ENCODE data around the gene THSD4.
"Not testable (repeated sequence)": the region's sequence is repeated elsewhere in the genome, so short reads cannot be mapped to it uniquely, and the experiment has no call there.

Gene THSD4

GRCh38 chr15:71153823-71154524 lies 38.7 kb downstream of the THSD4 start:
- DNase-seq: no peak

- DNase-seq: no peak
Measured at GRCh38 chr15:71154607-71155200, 39.4 kb downstream of the THSD4 start.

- DNase-seq: no peak
Measured at GRCh38 chr15:71155534-71155933, 40.3 kb downstream of the THSD4 start.

GRCh38 chr15:71160976-71161375 lies 45.7 kb downstream of the THSD4 start:
- DNase-seq: no peak

- DNase-seq: no peak
Measured at GRCh38 chr15:71162309-71162708, 47.0 kb downstream of the THSD4 start.

- DNase-seq: not testable (repeated sequence)
Measured at GRCh38 chr15:71164606-71165005, 49.3 kb downstream of the THSD4 start.

- DNase-seq: no peak
Measured at GRCh38 chr15:71167445-71168165, 52.3 kb downstream of the THSD4 start.

- no peak for DNase-seq
Measured at GRCh38 chr15:71168166-71168834, 53.0 kb downstream of the THSD4 start.

- DNase-seq: no peak
Measured at GRCh38 chr15:71170163-71170562, 54.9 kb downstream of the THSD4 start.

GRCh38 chr15:71171195-71171594 lies 55.9 kb downstream of the THSD4 start:
- no peak for DNase-seq

GRCh38 chr15:71174360-71174759 lies 59.1 kb downstream of the THSD4 start:
- DNase-seq: not testable (repeated sequence)

GRCh38 chr15:71180986-71181853 lies 65.9 kb downstream of the THSD4 start:
- DNase-seq: no peak

GRCh38 chr15:71182522-71182921 lies 67.3 kb downstream of the THSD4 start:
- no peak for DNase-seq

- DNase-seq: no peak
Measured at GRCh38 chr15:71183063-71183462, 67.8 kb downstream of the THSD4 start.

- DNase-seq: no peak
Measured at GRCh38 chr15:71185706-71186105, 70.4 kb downstream of the THSD4 start.

GRCh38 chr15:71186267-71186666 lies 71.0 kb downstream of the THSD4 start:
- no peak for DNase-seq

GRCh38 chr15:71187078-71187477 lies 71.8 kb downstream of the THSD4 start:
- no peak for DNase-seq

- DNase-seq: no peak
Measured at GRCh38 chr15:71187526-71187925, 72.3 kb downstream of the THSD4 start.

GRCh38 chr15:71189718-71190117 lies 74.4 kb downstream of the THSD4 start:
- DNase-seq: no peak

- DNase-seq: no peak
Measured at GRCh38 chr15:71191296-71191695, 76.0 kb downstream of the THSD4 start.

GRCh38 chr15:71192816-71193215 lies 77.5 kb downstream of the THSD4 start:
- DNase-seq: no peak

- no peak for DNase-seq
Measured at GRCh38 chr15:71194286-71194685, 79.0 kb downstream of the THSD4 start.

- peak; percentile 2 for DNase-seq
Measured at GRCh38 chr15:71195242-71195641, 80.0 kb downstream of the THSD4 start.

Data from NCI-H69 (cell line).